Colonic mucosa (tissue), 4 donors: ENCODE data around the gene LARGE2. TPM values are rescaled to one million over a fixed set of nuclear protein-coding genes. Genes with fewer than 3 reads are reported as not detected.

ENCODE experiments used
- DNase-seq: peaks from one replicate; pipeline ENCODE4 v3.0.0-alpha.2; 2020
- H3K27ac ChIP-seq: fragments of 200-600 bp; one replicate; pipeline ENCODE4 v1.8.0; 2021
- H3K27me3 ChIP-seq: fragments of 200-600 bp; one replicate; pipeline ENCODE4 v1.8.0; 2021
- H3K36me3 ChIP-seq: fragments of 200-600 bp; one replicate; pipeline ENCODE4 v1.8.0; 2021
- H3K4me1 ChIP-seq: fragments of 200-600 bp; one replicate; pipeline ENCODE4 v1.8.0; 2021; ENCODE audit warnings: mild to moderate bottlenecking
- H3K4me3 ChIP-seq: fragments of 200-600 bp; one replicate; pipeline ENCODE4 v1.8.0; 2021
- H3K9ac ChIP-seq, 2 donors: one replicate each; pipeline ENCODE4 v1.7.0; 2013; ENCODE audit warnings: control low read depth in 2 of 2, low read depth in 2 of 2, low read length in 2 of 2
- H3K9me3 ChIP-seq: fragments of 200-600 bp; one replicate; pipeline ENCODE4 v1.8.0; 2021
- intact Hi-C: fragments of 100-400 bp; cut with DNase I; formaldehyde crosslinking; loops from one replicate; pipeline ENCODE4 v1.14.1; 2022
- total RNA-seq, 2 donors: library from RNA; stranded (reverse); fragmentation: NEBNext Ultra II Directional in 1 of 2; extraction: Animal tissue kit (Norgen Biotek cat#: 25700) in 1 of 2; gene quantifications; one replicate each; pipeline ENCODE4 v1.2.1, GENCODE V29; 2021
- TF ChIP-seq, protein P1 (sequence below): fragments of 200-600 bp; IDR thresholded peaks from one replicate; pipeline ENCODE4 v1.8.0; 2022; ENCODE audit warnings: antibody characterized with exemption, mild to moderate bottlenecking
- donor health status: healthy.
- donor health status: DM: no; HTN: no; CAD: no.
- donor health status: DM: no; HTN: no; CAD: no.

The LARGE2 gene
- total RNA-seq, 2 donors from 2014 or later: 4.1 to 7.5 TPM

DNA sequence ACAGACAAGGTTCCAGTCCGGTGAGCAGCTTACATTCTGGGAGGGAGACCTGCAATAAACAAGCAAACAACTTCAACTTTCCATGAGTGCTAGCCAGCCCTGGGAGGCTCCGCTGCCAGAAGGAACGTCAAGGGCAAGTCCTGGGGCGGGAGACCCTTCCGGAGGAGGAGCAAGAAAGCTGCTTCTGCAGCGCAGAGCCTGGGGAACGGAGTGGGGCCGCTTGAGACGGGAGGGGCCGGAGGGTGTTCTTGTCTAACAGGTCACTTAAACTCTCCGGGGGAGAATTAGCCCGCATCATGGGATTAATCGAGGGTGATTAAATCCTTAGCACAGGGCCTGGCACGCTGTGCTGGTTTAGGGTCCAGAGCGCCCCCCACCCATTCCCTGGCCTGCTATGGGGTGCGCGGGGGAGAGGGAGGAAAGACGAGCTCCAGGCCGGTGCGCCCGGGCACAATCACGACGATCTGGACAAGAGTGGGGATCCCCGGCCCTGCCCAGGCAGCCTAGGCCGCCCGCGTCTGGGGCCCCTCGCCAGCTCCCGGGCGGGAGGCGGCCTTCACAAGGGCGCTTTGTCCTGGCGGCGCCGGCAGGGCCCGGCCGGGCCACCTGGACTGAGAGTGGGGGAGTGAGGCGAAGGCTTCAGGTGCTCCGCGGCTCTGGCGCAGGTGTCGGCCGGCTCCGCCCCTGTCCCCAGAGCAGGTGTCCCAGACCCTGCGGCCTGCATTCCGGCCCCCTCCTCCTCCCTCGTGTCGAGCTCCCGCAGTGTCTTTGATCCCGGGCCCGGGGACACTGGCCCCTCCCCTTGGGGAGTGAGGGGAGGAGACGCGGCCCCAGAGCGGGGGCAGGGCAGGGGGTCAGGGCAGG is 663 bp upstream of the LARGE2 start:
- no peak overlapping the region for H3K27ac ChIP-seq
- H3K27me3 ChIP-seq: peaks cover 18% of the 10 kb centered on the region
- peak overlapping the region; percentile 44 for H3K4me3 ChIP-seq
- TF ChIP-seq, protein P1, sequence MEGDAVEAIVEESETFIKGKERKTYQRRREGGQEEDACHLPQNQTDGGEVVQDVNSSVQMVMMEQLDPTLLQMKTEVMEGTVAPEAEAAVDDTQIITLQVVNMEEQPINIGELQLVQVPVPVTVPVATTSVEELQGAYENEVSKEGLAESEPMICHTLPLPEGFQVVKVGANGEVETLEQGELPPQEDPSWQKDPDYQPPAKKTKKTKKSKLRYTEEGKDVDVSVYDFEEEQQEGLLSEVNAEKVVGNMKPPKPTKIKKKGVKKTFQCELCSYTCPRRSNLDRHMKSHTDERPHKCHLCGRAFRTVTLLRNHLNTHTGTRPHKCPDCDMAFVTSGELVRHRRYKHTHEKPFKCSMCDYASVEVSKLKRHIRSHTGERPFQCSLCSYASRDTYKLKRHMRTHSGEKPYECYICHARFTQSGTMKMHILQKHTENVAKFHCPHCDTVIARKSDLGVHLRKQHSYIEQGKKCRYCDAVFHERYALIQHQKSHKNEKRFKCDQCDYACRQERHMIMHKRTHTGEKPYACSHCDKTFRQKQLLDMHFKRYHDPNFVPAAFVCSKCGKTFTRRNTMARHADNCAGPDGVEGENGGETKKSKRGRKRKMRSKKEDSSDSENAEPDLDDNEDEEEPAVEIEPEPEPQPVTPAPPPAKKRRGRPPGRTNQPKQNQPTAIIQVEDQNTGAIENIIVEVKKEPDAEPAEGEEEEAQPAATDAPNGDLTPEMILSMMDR: no peak
- H3K9ac ChIP-seq: peak overlapping the region in 1 of 2 donors; percentile 15
- no peaks in the 10 kb centered on the region for H3K36me3 ChIP-seq
- no peaks in the 10 kb centered on the region for H3K9me3 ChIP-seq
- intact Hi-C loops: no loop called here
- peaks cover 5% of the 10 kb centered on the region for H3K4me1 ChIP-seq
- DNase-seq: peak; percentile 68

DNA sequence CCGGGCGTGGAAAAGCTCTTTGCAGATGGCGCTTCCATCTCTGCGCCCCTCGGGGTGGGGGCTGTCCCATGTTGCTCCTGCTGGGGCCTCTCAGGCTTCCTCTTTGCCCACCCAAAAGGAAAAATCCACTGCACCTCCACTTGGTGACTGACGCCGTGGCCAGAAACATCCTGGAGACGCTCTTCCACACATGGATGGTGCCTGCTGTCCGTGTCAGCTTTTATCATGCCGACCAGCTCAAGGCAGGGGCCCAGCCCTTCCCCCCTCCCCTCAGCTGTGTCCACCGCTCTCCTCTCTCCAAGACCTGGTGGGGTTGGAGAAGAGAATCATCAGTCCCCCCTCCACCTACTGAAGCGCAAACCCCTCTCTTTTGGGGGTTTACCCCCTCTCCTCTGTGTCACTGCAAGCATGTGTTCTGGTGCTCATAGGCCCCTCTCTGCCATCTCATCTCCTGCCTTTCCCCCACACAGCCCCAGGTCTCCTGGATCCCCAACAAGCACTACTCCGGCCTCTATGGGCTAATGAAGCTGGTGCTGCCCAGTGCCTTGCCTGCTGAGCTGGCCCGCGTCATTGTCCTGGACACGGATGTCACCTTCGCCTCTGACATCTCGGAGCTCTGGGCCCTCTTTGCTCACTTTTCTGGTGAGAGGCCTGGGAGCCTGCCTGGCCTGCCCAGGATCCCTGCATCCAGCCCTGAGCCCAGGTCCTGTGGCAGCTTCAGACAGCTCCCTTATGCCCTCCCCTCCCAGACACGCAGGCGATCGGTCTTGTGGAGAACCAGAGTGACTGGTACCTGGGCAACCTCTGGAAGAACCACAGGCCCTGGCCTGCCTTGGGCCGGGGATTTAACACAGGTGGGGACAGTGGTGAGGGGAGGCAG is 1.8 kb downstream of the LARGE2 start:
- intact Hi-C loops: no loop called here
- peaks cover 18% of the 10 kb centered on the region for H3K27me3 ChIP-seq
- H3K4me1 ChIP-seq: peaks cover 5% of the 10 kb centered on the region
- TF ChIP-seq, protein P1: no peak
- no peak overlapping the region for H3K27ac ChIP-seq
- H3K9me3 ChIP-seq: no peaks in the 10 kb centered on the region
- no peak overlapping the region for H3K9ac ChIP-seq
- no peak for DNase-seq
- H3K36me3 ChIP-seq: no peaks in the 10 kb centered on the region
- H3K4me3 ChIP-seq: no peak overlapping the region

GRCh38 chr11:45924927-45925326 is 2.5 kb downstream of the LARGE2 start:
- Histone ChIP-seq H3K4me3 (no peak overlapping the region), H3K9ac (no peak overlapping the region), H3K36me3 (no peaks in the 10 kb centered on the region), H3K27me3 (peaks cover 18% of the 10 kb centered on the region), H3K4me1 (peaks cover 5% of the 10 kb centered on the region), H3K27ac (no peak overlapping the region), H3K9me3 (no peaks in the 10 kb centered on the region)
- TF ChIP-seq, protein P1: no peak
- intact Hi-C loops: no loop called here
- peak; percentile 17 for DNase-seq

- Histone ChIP-seq H3K27ac (no peak overlapping the region), H3K27me3 (peaks cover 18% of the 10 kb centered on the region), H3K9ac (no peak overlapping the region), H3K9me3 (no peaks in the 10 kb centered on the region), H3K4me1 (peaks cover 5% of the 10 kb centered on the region), H3K4me3 (no peak overlapping the region), H3K36me3 (no peaks in the 10 kb centered on the region)
- intact Hi-C loops: no loop called here
- no peak for DNase-seq
- TF ChIP-seq, protein P1: no peak
Observed at GRCh38 chr11:45925550-45925949, 3.1 kb downstream of the LARGE2 start.

DNA sequence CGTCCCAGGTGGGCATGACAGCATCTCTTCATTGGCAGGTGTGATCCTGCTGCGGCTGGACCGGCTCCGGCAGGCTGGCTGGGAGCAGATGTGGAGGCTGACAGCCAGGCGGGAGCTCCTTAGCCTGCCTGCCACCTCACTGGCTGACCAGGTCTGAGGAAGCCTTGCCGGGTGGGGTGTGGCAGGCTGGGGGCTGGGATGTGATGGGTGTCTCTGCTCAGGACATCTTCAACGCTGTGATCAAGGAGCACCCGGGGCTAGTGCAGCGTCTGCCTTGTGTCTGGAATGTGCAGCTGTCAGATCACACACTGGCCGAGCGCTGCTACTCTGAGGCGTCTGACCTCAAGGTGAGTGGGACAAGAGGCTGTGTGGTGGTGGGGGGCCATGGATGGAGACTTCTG is 3.5 kb downstream of the LARGE2 start:
- Histone ChIP-seq H3K27ac (no peak overlapping the region), H3K9me3 (no peaks in the 10 kb centered on the region), H3K4me3 (no peak overlapping the region), H3K4me1 (peaks cover 5% of the 10 kb centered on the region), H3K36me3 (no peaks in the 10 kb centered on the region), H3K9ac (no peak overlapping the region), H3K27me3 (peaks cover 18% of the 10 kb centered on the region)
- DNase-seq: no peak
- TF ChIP-seq, protein P1: no peak
- intact Hi-C loops: no loop called here
